Measurements from ENCODE around the gene USP44.
A peak's percentile ranks its signal among the peaks of the same experiment; 100 is the strongest.
"Not testable (repeated sequence)": the region's sequence is repeated elsewhere in the genome, so short reads cannot be mapped to it uniquely, and the experiment has no call there.

Gene USP44
- 3.0 reads per million, percentile 10 among the genes with 10 or more reads in this experiment for total RNA-seq

DNA sequence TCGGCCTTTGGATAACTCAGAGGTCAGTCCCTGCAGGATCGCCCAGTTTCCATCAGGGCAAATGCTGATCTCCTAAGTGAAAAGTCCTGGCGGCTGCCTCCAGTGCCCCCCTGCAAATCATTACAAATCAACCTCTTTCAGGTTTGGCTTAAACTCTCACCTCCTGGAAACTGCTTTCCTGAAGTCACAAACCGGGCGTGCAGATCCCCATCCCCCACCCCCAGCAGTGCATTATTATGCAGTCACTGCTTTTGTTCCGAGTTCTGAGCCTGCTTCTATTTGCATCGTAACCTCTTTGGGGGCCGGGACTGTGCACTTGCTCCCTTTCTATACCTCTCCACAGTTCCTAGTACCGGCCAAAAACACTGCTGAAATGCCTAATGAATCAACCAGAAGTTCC is at the start of gene USP44:
Gene USP44 (minus strand): TSS at position 172 of the 400 bp plus-strand sequence. CDS start 17,220 bp downstream, outside the sequence.
- DNase-seq: no peak

DNA sequence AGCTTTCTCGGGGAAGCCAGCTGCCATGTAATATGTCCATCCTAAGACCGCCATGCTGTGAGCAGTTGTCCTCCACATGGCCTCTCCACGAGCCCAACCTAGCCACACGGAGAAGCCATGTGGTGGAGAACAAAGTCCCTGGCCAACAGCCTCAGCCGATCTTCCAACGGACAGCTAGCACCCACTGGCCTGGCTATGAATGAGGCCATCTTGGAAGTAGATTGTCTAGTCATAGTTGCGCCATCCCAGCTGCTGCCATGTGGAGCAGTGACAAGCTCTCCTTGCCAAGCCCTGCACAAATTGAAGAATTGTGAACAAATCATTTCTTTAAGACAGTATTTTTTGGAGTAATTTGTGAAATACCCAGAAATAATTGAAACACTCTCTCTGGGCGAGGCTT is 49.3 kb upstream of the USP44 start:
- DNase-seq: no peak

DNA sequence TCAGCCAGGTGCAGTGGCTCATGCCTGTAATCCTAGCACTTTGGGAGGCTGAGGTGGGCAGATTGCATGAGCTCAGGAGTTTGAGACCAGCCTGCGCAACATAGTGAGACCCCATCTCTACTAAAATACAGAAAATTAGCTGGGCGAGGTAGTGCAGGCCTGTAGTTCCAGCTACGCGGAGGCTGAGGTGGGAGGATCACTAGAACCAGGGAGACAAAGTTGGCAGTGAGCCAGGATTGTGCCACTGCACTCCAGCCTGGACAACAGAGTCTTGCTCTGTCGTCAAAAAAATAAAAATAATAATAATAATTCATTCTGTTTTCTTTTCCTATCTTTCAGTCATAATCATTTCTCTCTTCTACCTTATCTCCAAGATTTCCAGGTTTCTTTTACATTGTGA is 48.6 kb upstream of the USP44 start:
- DNase-seq: no peak

DNA sequence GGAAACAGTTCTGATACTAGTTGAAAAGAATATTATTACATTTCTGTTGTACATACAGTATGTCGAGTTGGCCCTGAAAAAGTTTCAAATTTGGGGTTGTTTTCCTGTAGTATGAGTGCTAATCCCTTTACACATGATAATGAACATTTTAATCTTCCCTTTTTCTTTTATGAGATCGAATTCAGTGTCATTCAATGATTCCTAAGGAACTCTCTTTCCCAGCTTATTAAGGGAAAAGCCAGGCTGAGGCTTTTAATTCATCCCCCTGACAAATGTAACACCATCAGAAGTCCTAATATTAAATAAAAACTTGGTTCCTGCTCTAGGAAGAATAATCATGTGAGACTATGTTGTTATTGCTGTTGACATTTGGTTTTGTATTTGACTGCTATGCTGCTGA is 42.9 kb upstream of the USP44 start:
- no peak for DNase-seq

DNA sequence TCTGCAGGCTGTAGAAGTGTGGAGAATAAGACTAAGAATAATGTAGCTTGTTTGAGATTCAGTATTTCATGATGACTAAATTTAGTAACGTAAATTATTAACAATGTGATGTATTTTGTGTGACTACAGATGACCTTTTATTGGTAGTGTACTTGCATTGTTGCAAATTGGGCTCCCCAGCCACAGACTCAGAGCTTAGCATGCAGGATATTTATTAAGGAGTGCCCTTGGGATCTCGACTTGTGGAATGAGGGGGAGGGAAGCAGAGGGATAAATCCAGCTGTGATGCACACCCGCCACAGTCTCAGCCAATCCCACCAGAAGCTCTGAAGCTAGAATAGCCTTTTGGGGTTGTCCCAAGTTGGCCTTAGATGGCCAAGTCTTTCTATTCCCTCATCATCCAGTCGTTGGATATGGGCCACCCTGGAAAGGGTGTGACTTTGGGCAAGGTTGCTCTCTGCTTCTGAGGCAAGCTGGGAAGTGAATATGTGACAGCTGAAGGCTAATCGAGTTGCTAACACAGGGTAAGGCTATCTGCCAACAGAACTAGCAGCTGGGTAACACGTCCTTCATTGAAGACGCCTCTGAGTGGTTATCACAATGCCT is 42.1 kb upstream of the USP44 start:
- DNase-seq: no peak

DNA sequence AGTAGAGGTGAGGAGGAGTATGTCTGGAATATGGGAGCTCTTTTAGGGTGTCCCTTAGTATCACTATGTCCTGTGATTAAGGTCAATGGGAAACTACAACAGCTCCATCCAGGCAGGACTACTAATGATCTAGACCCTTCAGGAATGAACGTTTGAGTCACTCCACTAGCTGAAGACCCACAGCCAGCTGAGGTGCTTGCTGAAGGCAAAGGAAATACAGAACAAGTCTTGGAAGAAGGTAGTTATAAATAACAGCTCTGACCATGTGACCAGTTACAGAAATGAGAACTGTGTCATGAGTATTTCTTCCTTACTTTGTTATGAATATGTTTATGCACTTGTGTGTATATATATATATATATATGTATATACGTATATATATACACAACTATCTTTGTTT is 40.5 kb upstream of the USP44 start:
- no peak for DNase-seq

DNA sequence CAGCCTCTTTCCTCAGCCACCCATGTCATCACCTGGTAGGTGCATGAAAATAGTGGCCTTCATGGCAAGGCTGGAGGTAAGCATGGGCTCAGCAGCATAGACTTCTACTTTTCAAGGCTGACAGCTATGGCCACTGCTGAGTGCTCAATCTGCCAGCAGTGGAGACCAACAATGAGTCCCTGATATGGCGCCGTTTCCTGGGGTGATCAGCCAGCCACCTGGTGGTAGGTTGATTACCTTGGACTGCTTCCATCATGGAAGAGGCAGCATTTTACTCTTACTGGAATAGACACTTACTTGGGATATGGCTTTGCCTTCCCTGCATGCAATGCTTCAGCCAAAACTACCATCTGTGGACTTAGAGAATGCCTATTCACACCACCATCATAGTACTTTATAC is 39.5 kb upstream of the USP44 start:
- no peak for DNase-seq

DNA sequence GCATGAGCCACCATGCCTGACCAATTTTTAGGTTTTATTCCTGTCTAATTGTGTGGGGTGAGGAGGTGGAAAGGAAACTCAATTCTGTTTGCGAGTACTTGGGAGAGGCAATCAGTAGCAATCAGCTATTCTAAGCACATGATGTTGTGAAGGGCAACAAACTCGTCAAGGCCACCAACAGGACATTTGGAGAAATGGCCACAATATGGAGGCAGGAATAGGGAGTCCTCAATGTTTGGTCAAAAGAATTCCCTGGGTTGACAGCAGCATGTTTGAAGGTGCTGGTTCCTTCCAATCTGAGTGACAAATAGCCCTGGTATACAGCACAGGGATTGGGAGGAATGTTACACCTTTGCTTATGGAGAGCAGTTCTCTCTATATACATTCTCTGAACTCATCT is 32.7 kb upstream of the USP44 start:
- DNase-seq: no peak

DNA sequence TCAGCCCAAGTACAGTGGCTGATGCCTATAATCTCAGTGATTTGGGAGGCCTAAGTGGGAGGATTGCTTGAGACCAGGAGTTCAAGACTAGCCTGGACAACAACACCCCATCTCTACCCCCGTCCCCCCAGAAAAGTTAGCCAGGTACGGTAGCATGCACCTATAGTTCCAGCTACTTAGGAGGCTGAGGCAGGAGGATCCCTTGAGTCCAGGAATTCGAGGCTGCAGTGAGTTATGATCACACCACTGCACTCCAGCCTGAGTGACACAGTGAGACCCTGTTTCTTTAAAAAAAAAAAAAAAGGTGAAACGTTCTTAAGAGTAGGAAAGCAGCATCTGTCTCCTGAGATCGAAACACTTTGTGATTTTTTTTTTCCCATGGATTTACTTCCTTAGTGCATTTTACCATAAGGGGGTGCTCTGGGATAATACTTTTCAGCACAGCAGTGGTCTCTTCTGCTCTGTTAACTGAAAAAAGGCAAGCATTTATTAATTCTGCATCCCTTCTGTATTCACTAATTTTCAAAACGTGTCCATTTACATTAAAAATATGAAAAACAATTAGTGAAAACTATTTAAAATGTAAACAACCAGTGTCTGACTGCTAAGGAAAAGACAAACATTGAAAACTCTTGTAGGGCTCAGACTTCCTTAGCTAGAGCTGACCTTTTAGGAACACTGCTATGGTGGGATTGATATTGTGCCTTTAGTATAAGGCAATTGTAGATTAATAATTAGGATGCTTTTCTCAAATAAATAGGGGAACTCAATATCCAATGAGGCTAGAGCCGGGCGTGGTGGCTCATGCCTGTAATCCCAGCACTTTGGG is 31.2 kb upstream of the USP44 start:
- no peak for DNase-seq

DNA sequence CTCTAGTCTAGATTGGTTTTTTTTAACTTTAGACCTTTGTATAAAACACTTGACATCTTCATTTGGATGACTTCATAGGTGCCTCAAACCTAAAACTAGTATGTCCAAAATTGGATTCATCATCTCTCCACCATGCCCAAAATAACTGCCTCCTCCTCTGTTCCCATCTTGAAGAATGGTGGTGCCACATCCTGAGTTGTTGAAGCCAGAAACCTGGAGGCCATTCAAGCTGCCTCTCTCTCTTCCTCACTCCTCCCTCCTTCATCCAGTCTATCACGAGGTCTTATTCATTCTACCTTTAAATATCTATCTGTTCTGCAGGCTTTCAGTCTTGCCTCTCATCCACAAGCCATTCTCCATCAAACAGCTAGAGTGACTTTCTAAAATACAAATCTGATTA is 26.5 kb upstream of the USP44 start:
- no peak for DNase-seq

DNA sequence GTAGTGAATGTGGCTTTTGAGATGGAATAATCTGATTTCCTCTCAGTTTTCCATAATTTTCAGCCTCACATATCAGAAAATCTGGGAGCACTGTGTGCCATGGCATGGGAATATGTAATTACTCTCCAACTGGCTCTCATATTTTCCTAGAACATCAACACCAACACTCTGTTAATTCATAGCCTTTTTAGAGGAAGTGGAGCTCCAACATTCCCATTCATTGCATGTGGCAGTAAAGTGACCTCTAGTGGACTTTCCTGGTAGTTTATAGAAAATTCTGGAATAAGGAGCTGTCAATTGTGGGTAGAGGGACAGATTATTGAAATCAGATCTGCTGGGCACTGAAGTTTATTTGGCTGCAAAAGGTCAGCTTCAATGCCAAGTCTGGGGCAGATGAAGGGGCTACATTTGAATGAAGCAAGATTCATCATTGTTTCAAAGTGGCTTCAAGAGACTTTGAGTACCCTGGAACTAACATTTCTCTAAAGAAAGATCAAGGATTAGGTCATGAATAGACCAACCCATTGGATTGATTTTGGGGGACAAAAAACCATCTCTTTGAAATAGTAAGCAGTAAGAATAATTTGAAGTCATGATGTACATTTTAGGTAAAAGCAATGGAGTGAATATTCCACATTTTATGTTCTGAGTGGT is 23.6 kb upstream of the USP44 start:
- no peak for DNase-seq

DNA sequence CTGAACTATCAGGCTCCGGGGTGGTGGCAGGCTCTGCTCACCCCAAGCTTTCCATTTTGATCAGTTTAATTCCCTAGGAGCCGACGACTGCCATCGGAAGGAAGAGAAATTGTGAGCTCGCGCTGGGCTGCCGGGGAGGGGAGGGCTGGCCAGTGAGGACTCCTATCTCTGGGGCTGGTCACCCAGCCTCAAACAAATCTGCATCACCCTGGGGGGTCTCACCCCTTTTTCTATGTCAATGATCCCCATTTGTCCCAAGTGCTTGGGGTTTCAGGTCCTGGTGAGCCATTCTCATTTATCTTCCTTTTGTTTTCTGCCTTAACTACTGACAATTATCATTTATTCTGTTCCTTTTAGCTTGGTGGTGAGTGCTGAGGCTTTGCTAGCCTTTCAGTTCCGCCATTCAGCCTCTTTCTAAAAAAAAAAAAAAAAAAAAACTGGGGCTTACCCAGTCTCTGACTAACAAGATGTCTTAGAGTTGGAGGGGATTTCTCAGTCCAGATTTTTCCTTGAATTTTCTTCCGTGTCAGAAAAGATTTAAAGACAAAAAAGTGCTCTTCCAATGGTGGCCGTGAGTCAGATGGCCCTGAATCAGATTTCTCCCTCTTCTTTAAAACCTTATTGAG is 22.8 kb upstream of the USP44 start:
- DNase-seq: no peak

DNA sequence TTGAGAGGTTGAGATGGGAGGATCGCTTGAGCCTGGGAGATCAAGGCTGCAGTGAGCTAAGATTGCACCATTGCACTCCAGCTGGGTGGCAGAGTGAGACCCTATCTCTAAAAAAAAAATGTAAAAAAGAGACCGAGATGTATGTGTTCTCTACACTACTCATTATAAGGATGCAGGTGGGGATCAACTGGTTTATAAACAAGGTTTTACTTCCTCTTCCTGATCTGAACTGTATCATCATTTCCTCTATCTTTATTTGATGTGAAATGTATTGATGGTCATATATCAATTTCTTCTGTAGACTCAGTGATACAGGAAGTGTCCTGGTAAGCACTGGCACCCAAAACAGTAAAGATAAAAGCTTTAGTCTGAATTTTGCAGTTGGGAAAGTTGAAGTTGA is 20.1 kb upstream of the USP44 start:
- no peak for DNase-seq

DNA sequence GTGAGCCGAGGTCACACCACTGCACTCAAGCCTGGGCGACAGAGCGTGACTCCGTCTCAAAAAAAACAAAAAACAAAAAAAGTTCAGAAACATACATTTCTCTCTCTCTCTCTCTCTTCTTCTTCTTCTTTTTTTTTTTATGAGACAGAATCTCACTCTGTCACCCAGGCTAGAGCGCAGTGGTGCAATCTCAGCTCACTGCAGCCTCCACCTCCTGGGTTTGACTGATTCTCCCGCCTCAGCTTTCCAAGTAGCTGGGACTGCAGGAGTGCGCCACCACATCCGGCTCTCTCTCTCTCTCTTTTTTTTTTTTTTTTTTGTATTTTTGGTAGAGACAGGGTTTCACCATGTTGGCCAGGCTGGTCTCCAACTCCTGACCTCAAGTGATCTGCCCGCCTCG is 16.8 kb upstream of the USP44 start:
- not testable (repeated sequence) for DNase-seq

DNA sequence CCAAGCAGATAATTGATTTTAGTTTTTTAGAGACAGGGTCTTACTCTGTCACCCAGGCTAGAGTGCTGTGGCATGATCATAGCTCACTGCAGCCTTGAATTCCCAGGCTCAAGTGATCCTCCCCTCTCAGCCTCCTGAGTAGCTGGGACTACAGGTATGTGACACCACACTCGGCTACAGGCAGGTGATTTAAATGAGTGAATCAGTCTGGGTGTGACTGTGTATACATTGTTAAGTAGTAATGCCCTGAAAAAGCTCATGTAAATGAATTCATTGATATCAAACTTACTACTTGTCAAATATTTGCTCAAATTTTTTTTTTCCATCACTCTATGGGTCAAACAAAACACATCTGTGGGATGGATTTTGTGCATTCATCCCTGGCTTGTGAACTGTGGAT is 6.3 kb upstream of the USP44 start:
- no peak for DNase-seq

DNA sequence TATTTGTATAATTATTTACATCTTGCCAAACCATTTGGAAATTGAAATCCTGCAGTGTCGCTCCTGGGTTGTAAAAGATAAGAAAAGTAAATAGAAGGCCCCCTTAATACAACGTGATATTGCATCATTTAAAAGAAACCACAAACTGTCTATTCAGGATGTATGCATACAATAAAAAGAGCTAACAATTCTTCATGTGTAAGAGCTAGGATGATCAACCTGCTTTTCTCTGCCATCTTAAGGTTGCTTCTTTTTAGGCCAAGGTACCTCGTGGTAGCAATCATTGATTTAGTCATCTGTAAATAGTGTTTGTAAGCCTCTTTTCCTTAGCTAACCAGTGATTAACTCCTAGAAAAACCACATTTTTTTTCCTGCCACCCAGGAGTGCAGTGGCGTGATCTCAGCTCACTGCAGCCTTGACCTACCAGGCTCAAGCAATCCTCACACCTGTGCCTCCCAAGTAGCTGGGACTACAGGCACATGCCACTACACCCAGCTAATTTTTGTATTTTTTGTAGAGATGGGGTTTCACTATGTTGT is 3.3 kb upstream of the USP44 start:
- DNase-seq: no peak

DNA sequence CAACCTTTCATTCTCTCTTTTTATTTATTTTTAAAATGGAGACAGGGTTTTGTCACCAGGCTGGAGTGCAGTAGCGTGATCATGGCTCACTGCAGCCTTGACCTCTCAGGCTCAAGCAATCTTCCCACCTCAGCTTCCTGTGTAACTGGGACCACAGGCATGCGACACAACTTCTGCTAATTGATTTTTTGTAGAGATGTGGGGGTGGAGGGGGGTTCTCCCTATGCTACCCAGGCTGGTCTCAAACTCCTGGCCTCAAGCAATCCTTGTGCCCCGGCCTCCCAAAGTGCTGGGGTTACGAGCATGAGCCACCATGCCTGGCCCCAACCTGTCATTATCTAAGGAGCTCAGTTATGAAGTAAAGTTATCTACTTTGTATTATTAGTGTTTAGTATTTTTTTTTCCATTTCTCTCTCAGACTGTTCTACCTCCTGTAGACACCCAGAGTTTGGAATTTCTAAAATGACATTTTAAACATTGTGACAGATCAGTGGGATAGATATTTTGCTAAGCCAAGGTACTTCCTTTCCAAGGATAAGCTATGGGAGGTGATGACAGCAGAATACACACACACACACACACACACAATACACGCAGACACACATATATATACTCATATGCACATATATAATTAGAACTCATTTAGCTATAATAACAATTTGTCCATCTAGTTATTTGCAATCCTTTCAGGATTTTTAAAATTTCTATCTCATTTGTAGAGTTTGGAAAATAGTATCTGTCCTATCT is 2.1 kb upstream of the USP44 start:
- DNase-seq: no peak

DNA sequence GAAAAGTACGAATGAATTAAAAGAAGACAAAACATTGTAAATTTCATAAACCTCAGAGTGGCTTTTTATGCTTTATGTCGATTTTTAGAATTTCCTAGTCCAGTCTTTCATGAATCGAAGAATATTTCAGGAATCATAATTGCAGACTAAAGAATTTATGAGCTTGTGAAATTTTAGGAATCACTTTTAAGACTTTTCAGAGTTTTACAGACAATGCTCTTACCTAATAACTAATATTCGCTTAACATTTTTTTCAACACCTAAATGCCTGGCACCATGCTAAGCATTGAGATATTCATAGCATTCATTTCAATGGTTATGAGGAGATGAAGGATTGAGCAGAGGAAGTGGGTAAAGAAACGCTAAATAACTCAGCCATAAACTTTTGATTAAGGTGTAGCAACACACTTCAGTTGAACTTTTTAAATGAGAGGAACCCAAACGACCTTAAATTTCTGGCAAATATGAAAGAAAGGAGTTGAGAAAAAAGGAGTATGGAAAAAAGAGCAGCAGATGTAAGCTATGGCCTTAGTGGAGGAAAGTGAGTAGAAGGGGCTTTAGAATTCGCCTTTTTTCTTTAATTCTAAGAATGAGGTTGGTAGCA is 739 bp upstream of the USP44 start:
- DNase-seq: no peak

DNA sequence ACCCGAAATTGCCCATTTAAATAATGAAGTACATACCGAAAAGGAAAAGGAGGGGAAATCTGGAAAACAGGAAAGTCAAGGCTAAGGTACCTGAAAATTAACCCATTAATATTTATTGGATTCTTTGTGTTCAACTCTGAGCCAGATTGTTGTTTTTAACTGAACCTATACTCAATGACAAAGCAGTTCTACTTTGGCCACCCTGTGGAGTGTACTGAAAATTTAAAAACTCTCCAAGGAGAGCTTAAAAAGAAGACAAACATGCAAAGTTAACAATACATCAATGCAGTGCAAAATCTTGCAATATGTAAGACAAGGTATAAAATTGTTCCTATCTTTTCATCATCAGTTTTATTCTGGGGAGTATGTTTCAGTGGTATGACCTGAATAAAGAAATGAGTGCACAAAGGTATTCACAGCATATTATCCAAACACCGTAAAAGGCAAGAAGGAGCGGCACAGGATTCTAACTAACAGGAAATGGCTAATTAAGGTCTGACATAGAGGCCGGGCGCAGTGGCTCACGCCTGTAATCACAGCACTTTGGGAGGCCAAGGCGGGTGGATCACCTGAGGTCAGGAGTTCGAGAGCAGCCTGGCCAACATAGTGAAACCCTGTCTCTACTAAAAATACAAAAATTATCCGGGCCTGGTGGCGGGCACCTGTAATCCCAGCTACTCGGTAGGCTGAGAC is 1.7 kb downstream of the USP44 start:
- no peak for DNase-seq

DNA sequence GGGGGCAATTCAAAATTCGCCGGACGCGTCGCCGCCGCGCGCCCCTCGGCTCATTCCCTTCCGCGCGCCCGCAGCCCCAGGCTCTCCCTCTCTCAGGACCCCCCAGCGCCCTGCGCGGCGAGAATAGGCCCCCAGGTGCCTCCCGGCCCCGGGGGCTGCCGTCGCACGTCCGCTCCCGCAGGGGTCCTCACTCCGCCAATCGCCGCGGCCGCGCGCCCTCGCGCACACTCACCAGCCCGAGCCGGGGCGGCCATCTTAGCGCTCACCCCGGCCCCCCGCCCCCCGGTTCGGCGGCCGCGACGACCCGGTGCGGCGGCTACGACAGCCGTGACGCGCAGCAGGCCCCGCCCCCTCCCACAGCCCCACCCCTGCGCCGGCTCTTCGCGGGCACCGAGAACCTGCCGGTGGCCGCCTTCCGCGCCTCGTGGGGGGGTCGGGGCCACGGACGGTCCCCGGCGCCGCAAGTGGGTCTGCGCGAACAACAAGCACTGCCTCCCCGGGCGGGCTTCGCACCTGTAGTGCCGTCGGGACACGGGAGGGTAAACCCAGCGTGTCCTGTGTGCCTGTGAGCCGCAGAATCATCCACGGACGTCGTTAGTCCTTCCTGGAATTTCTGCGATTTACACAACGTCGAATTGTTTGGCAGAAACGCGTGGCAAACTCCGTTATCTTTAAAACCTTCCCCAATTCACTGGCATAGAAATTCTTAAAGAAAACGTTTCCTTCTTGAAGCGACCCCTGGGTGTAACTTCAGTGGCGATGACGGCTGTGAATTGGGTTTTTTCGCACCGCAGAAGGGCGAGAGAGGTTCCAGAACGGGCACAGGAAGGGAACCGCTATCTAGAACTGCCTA is 2.5 kb downstream of the USP44 start:
- DNase-seq: peak; percentile 63

Measured in effector CD4-positive, alpha-beta T cell (primary cell).